H1 (cell line): ENCODE results near the gene TAS1R1. TPM values are rescaled to one million over a fixed set of nuclear protein-coding genes. Genes with fewer than 3 reads are reported as not detected.

Source experiments
- CHD7 ChIP-seq: fragments of 300-600 bp; sonication (generic); IDR thresholded peaks from 2 replicates; pipeline ENCODE4 v1.7.1; 2012; ENCODE audit warnings: low read length, moderate library complexity, mild to moderate bottlenecking, inconsistent platforms; ENCODE audit not compliant: insufficient replicate concordance
- EZH2 ChIP-seq: fragments of 200-600 bp; sonication (generic); IDR thresholded peaks from 2 replicates; pipeline ENCODE4 v1.7.1; 2012; ENCODE audit warnings: low read depth, mild to moderate bottlenecking, moderate library complexity, low read length, inconsistent platforms; ENCODE audit not compliant: severe bottlenecking
- GABPA ChIP-seq: IDR thresholded peaks from 2 replicates; pipeline ENCODE4 v1.6.1; 2011; ENCODE audit warnings: mild to moderate bottlenecking, low read length, moderate library complexity, borderline replicate concordance; ENCODE audit not compliant: insufficient read depth
- HDAC2 ChIP-seq, 2 experiments: fragments of 300-600 bp in 1 of 2; sonication (generic) in 1 of 2; IDR thresholded peaks; 2 replicates each; pipeline ENCODE4 v1.6.1; 2011 to 2012; ENCODE audit warnings: low read depth in 2 of 2, low read length in 2 of 2, mild to moderate bottlenecking in 2 of 2, moderate library complexity in 2 of 2, borderline replicate concordance in 1 of 2, inconsistent platforms in 1 of 2
- JUN ChIP-seq: IDR thresholded peaks from 2 replicates; pipeline ENCODE4 v1.6.1; 2011; ENCODE audit warnings: low read depth, mild to moderate bottlenecking, improper control_type of control experiment, low read length
- PHF8 ChIP-seq: fragments of 200-600 bp; sonication (generic); conservative IDR thresholded peaks from 2 replicates; pipeline ENCODE4 v1.7.1; 2012; ENCODE audit warnings: low read depth, mild to moderate bottlenecking, inconsistent platforms, low read length, moderate library complexity
- RNF2 ChIP-seq: fragments of 200-900, 300-1000 bp; sonication (generic); IDR thresholded peaks from 2 replicates; pipeline ENCODE4 v1.7.1; 2016; ENCODE audit warnings: borderline replicate concordance, low read depth, mild to moderate bottlenecking, antibody characterized with exemption, low read length; ENCODE audit not compliant: poor library complexity, severe bottlenecking; ENCODE audit errors: missing control alignments
- YY1 ChIP-seq: IDR thresholded peaks from 2 replicates; pipeline ENCODE4 v1.6.1; 2011; ENCODE audit warnings: low read depth, mild to moderate bottlenecking, low read length
- ZNF274 ChIP-seq: IDR thresholded peaks from 2 replicates; pipeline ENCODE4 v1.7.0; 2012; ENCODE audit warnings: low read length, borderline replicate concordance; ENCODE audit errors: extremely low read depth
- polyA plus RNA-seq, 7 experiments: library from polyadenylated mRNA; depleted of rRNA in 3 of 7; stranded (reverse) in 5 of 7; unstranded in 2 of 7; fragments of >200 nt in 5 of 7; fragments of 200-250 nt in 2 of 7; gene quantifications; 1 replicate in 5 of 7; 2 replicates in 1 of 7; 4 replicates in 1 of 7; pipeline versions ENCODE4 v1.2.1 to v1.2.3, GENCODE V29; 2011 to 2013; ENCODE audit warnings: missing spikeins in 2 of 7, mixed read lengths in 2 of 7
- total RNA-seq: library from RNA; stranded (reverse); fragmentation: NEBNext Ultra II Directional; extraction: Animal tissue kit (Norgen Biotek cat#: 25700); gene quantifications from 2 replicates; pipeline ENCODE4 v1.2.1, GENCODE V29; 2021

The TAS1R1 gene
- total and polyA plus RNA-seq, 2 of the 8 experiments (the other 6 are each of a cell fraction or from before 2014, with no cell fraction given), result 0.26 TPM; not detected in 1

GRCh38 chr1:6579374-6580118, 24.4 kb downstream of the TAS1R1 start, which contains the start of gene ZBTB48 (continued):
- TF ChIP-seq CHD7, result no peak
- no peak for TF ChIP-seq PHF8
- TF ChIP-seq EZH2, result no peak
- TF ChIP-seq YY1, result no peak
- no peak for TF ChIP-seq RNF2
- TF ChIP-seq GABPA, result peak; percentile 82; the same call in 1 of the 2 replicates
- no peak for TF ChIP-seq JUN
- no peak for TF ChIP-seq ZNF274
- no peak for TF ChIP-seq HDAC2 (IDR thresholded peaks at IDR 0.05; ENCODE audit: borderline replicate concordance in 1 of 2, low read depth in 2 of 2, low read length in 2 of 2)
